Cerebellar nuclear complex (tissue), 1 donor: ENCODE data around the gene ZNF595.
"Not testable (repeated sequence)": the region's sequence is repeated elsewhere in the genome, so short reads cannot be mapped to it uniquely, and the experiment has no call there.

Experiments used
- DNase-seq, 2 experiments: peaks; one replicate each; lab custom pipeline; 2025; lab: John Stamatoyannopoulos, UW

ZNF595 gene

GRCh38 chr4:52804-53479, at the start of gene ZNF595:
TSS of gene ZNF595 (plus strand) at chr4:53321. CDS start at chr4:53489, 168 bp downstream.
- not testable (repeated sequence) for DNase-seq

GRCh38 chr4:9937-10870, 42.9 kb upstream of the ZNF595 start:
- not testable (repeated sequence) for DNase-seq

- not testable (repeated sequence) for DNase-seq
Observed at GRCh38 chr4:11095-11815, 41.9 kb upstream of the ZNF595 start.

GRCh38 chr4:11816-12417, 41.2 kb upstream of the ZNF595 start:
- DNase-seq = not testable (repeated sequence)

GRCh38 chr4:18128-18527, 35.0 kb upstream of the ZNF595 start:
- DNase-seq = not testable (repeated sequence)

GRCh38 chr4:18589-18988, 34.5 kb upstream of the ZNF595 start:
- DNase-seq = not testable (repeated sequence)

GRCh38 chr4:22882-23281, 30.2 kb upstream of the ZNF595 start:
- not testable (repeated sequence) for DNase-seq

- DNase-seq = not testable (repeated sequence)
Observed at GRCh38 chr4:24359-24758, 28.8 kb upstream of the ZNF595 start.

- DNase-seq = not testable (repeated sequence)
Observed at GRCh38 chr4:27501-27900, 25.6 kb upstream of the ZNF595 start.

- DNase-seq = not testable (repeated sequence)
Observed at GRCh38 chr4:28767-29542, 24.2 kb upstream of the ZNF595 start.

- not testable (repeated sequence) for DNase-seq
Observed at GRCh38 chr4:33314-33713, 19.8 kb upstream of the ZNF595 start.

- DNase-seq = not testable (repeated sequence)
Observed at GRCh38 chr4:36559-37415, 16.3 kb upstream of the ZNF595 start.

GRCh38 chr4:38202-38601, 14.9 kb upstream of the ZNF595 start:
- not testable (repeated sequence) for DNase-seq

GRCh38 chr4:43375-43774, 9.7 kb upstream of the ZNF595 start:
- DNase-seq = not testable (repeated sequence)

GRCh38 chr4:51253-51652, 1.9 kb upstream of the ZNF595 start:
- DNase-seq = not testable (repeated sequence)

- not testable (repeated sequence) for DNase-seq
Observed at GRCh38 chr4:51655-52277, 1.4 kb upstream of the ZNF595 start.

- not testable (repeated sequence) for DNase-seq
Observed at GRCh38 chr4:53521-53920, 400 bp downstream of the ZNF595 start.

- DNase-seq = not testable (repeated sequence)
Observed at GRCh38 chr4:64733-65132, 11.6 kb downstream of the ZNF595 start.

GRCh38 chr4:71830-72229, 18.7 kb downstream of the ZNF595 start:
- DNase-seq = no peak
